B cell (primary cell): Measurements from ENCODE around the gene PODN. TPM values are rescaled to one million over a fixed set of nuclear protein-coding genes. Genes with fewer than 3 reads are reported as not detected.

Experiments
- ATAC-seq: fragments of 200-7000 bp; cut with Tn5 transposase; one replicate; pipeline ENCODE4 v1.10.0; 2021; ENCODE audit warnings: low read depth, mild to moderate bottlenecking, moderate number of reproducible peaks, moderate library complexity
- CTCF ChIA-PET: fragments of 350-600 bp; sonication (Branson Sonifier 250); formaldehyde crosslinking; loops from one replicate; lab custom pipeline; 2021; ENCODE audit warnings: antibody characterized with exemption, inconsistent platforms; lab: Charles Lee
- POLR2A ChIA-PET: fragments of 350-600 bp; sonication (Branson Sonifier 250); formaldehyde crosslinking; loops from one replicate; lab custom pipeline; 2021; ENCODE audit warnings: antibody characterized with exemption; lab: Charles Lee
- DNase-seq: peaks from one replicate; pipeline ENCODE4 v3.0.0; 2013
- H2AFZ ChIP-seq: 2 replicates; pipeline ENCODE4 v1.6.1; 2012; ENCODE audit warnings: mild to moderate bottlenecking, low read depth, low read length; ENCODE audit not compliant: insufficient read depth, poor library complexity, severe bottlenecking
- H3K27ac ChIP-seq, 2 donors: 1 replicate in 1 of 2; 2 replicates in 1 of 2; pipeline ENCODE4 v1.5.1; 2012 to 2013; ENCODE audit warnings: low read length in 2 of 2, mild to moderate bottlenecking in 2 of 2, moderate library complexity in 1 of 2
- H3K27me3 ChIP-seq, 4 experiments: fragments of 200-600 bp in 1 of 4; sonication (generic) in 1 of 4; replicated peaks in 1 of 4; 1 replicate in 2 of 4; 2 replicates in 2 of 4; pipeline versions ENCODE4 v1.6.1 to v1.7.0; 2013 to 2016; ENCODE audit warnings: low read length in 3 of 4, mild to moderate bottlenecking in 2 of 4, mixed read lengths in 1 of 4, moderate library complexity in 1 of 4; ENCODE audit not compliant: insufficient read depth in 4 of 4, control insufficient read depth in 3 of 4; ENCODE audit errors: control extremely low read depth in 1 of 4
- H3K36me3 ChIP-seq, 2 experiments: replicated peaks in 1 of 2; 1 replicate in 1 of 2; 2 replicates in 1 of 2; pipeline versions ENCODE4 v1.6.1 to v1.7.1; 2013; ENCODE audit warnings: low read length in 1 of 2; ENCODE audit not compliant: insufficient read depth in 2 of 2, control insufficient read depth in 1 of 2; ENCODE audit errors: control extremely low read depth in 1 of 2, extremely low read depth in 1 of 2
- H3K4me1 ChIP-seq, 2 donors: fragments of 200-600 bp in 1 of 2; sonication (generic) in 1 of 2; 1 replicate in 1 of 2; 2 replicates in 1 of 2; pipeline versions ENCODE4 v1.5.1 to v1.6.1; 2013 to 2017; ENCODE audit warnings: low read length in 2 of 2; ENCODE audit not compliant: control insufficient read depth in 2 of 2, insufficient read depth in 2 of 2
- H3K4me2 ChIP-seq: replicated peaks from 2 replicates; pipeline ENCODE3; 2012; ENCODE audit warnings: mild to moderate bottlenecking, low read depth, low read length; ENCODE audit not compliant: poor library complexity, severe bottlenecking
- H3K4me3 ChIP-seq, 5 experiments: fragments of 200-600 bp in 1 of 5; sonication (generic) in 1 of 5; 1 replicate in 3 of 5; 2 replicates in 2 of 5; pipeline versions ENCODE4 v1.5.1 to v1.7.0; 2011 to 2016; ENCODE audit warnings: low read length in 4 of 5, mild to moderate bottlenecking in 4 of 5, low read depth in 2 of 5, control low read depth in 1 of 5, moderate library complexity in 1 of 5; ENCODE audit not compliant: insufficient read depth in 1 of 5; ENCODE audit errors: control extremely low read depth in 1 of 5, extremely low read depth in 1 of 5
- H3K79me2 ChIP-seq: fragments of 200-600 bp; sonication (generic); one replicate; pipeline ENCODE4 v1.6.0; 2016; ENCODE audit warnings: low read length; ENCODE audit not compliant: control insufficient read depth, insufficient read depth
- H3K9ac ChIP-seq: fragments of 200-600 bp; sonication (generic); 2 replicates; pipeline ENCODE4 v1.6.1; 2017; ENCODE audit warnings: mild to moderate bottlenecking, low read length, moderate library complexity
- H3K9me3 ChIP-seq, 3 donors: one replicate each; pipeline versions ENCODE4 v1.6.1 to v1.7.1; 2013; ENCODE audit warnings: low read length in 2 of 3; ENCODE audit not compliant: control insufficient read depth in 2 of 3, insufficient read depth in 1 of 3; ENCODE audit errors: control extremely low read depth in 1 of 3
- H4K20me1 ChIP-seq: 2 replicates; pipeline ENCODE4 v1.6.0; 2012; ENCODE audit warnings: mild to moderate bottlenecking, low read length; ENCODE audit not compliant: insufficient read depth, control insufficient read depth, poor library complexity, severe bottlenecking
- H3K27ac Mint-ChIP-seq: one replicate; pipeline ENCODE4 v1.8.0; 2021; ENCODE audit warnings: mixed read lengths
- H3K27me3 Mint-ChIP-seq: one replicate; pipeline ENCODE4 v1.8.0; 2021; ENCODE audit warnings: mixed read lengths
- H3K4me1 Mint-ChIP-seq: one replicate; pipeline ENCODE4 v1.8.0; 2021; ENCODE audit warnings: mixed read lengths
- H3K4me3 Mint-ChIP-seq: one replicate; pipeline ENCODE4 v1.8.0; 2021; ENCODE audit warnings: mixed read lengths
- H3K9me3 Mint-ChIP-seq: one replicate; pipeline ENCODE4 v1.8.0; 2022; ENCODE audit warnings: mixed read lengths; ENCODE audit not compliant: insufficient read depth
- CTCF ChIP-seq: fragments of 200-600 bp; IDR thresholded peaks from one replicate; pipeline ENCODE4 v1.8.0; 2022; ENCODE audit warnings: antibody characterized with exemption, mild to moderate bottlenecking
- EZH2 ChIP-seq: IDR thresholded peaks from 2 replicates; pipeline ENCODE4 v1.6.1; 2012; ENCODE audit warnings: borderline replicate concordance, low read depth, mild to moderate bottlenecking, moderate library complexity, low read length; ENCODE audit not compliant: insufficient read depth, poor library complexity, severe bottlenecking
- WGBS: methylation state at CpG from one replicate; pipeline ENCODE4 v1.1.5; 2013; ENCODE audit warnings: missing lambda C conversion rate; ENCODE audit not compliant: insufficient coverage; 5-methylcytosine and 5-hydroxymethylcytosine counted together
- intact Hi-C: fragments of 100-400 bp; cut with micrococcal nuclease; formaldehyde crosslinking; loops from one replicate; pipeline ENCODE4 v1.10.0; 2022
- polyA plus RNA-seq: library from polyadenylated mRNA; depleted of rRNA; stranded (reverse); fragments of >200 nt; gene quantifications from 2 replicates; pipeline ENCODE4 v1.2.3, GENCODE V29; 2012
- total RNA-seq, 2 donors: library from RNA; stranded (reverse); fragments of 120-200 nt in 1 of 2; gene quantifications; 1 replicate in 1 of 2; 2 replicates in 1 of 2; pipeline versions ENCODE4 v1.2.3 to v1.2.4, GENCODE V29; 2013 to 2022

Gene PODN
- total and polyA plus RNA-seq, 2 donors (not counting 1 experiment from before 2014, with no cell fraction given), result not detected

- TF ChIP-seq CTCF (no peak), EZH2 (no peak)
- no peaks in the 10 kb centered on the region for H3K79me2 ChIP-seq
- ChIA-PET POLR2A (no interaction called here), CTCF (no interaction called here)
- 90% methylated on average over 7 of the region's 10 CpGs for WGBS
- H4K20me1 ChIP-seq, result no peaks in the 10 kb centered on the region
- intact Hi-C loops, result no loop called here
- H3K36me3 ChIP-seq, result no peaks in the 10 kb centered on the region
- peaks cover 11% of the 10 kb centered on the region for H3K27me3 Mint-ChIP-seq
- H3K9ac ChIP-seq, result no peak overlapping the region
- no peak overlapping the region for H3K27ac ChIP-seq
- no peak for ATAC-seq
- no peak overlapping the region for H3K4me3 ChIP-seq
- DNase-seq, result no peak
- H3K27ac Mint-ChIP-seq, result no peak overlapping the region
- H2AFZ ChIP-seq, result no peak overlapping the region
- H3K4me1 ChIP-seq, result no peaks in the 10 kb centered on the region
- no peaks in the 10 kb centered on the region for H3K27me3 ChIP-seq
- H3K4me1 Mint-ChIP-seq, result no peaks in the 10 kb centered on the region
- H3K9me3 ChIP-seq, result no peaks in the 10 kb centered on the region
- no peak overlapping the region for H3K4me3 Mint-ChIP-seq
- H3K9me3 Mint-ChIP-seq, result no peaks in the 10 kb centered on the region
- H3K4me2 ChIP-seq, result no peak overlapping the region
Measured at GRCh38 chr1:53125623-53126360, 63.8 kb downstream of the PODN start.

- intact Hi-C loops, result no loop called here
- no peaks in the 10 kb centered on the region for H3K9me3 ChIP-seq
- TF ChIP-seq CTCF (no peak), EZH2 (no peak)
- no peaks in the 10 kb centered on the region for H4K20me1 ChIP-seq
- ChIA-PET CTCF (no interaction called here), POLR2A (no interaction called here)
- Mint-ChIP-seq H3K27me3 (peaks cover 8% of the 10 kb centered on the region), H3K4me3 (no peak overlapping the region), H3K4me1 (no peaks in the 10 kb centered on the region), H3K9me3 (no peaks in the 10 kb centered on the region), H3K27ac (no peak overlapping the region)
- no peaks in the 10 kb centered on the region for H3K36me3 ChIP-seq
- no peaks in the 10 kb centered on the region for H3K4me1 ChIP-seq
- H3K9ac ChIP-seq, result no peak overlapping the region
- no peak overlapping the region for H3K4me3 ChIP-seq
- no peak overlapping the region for H3K27ac ChIP-seq
- WGBS, result no CpG with 5 or more reads among the region's 1 CpG
- ATAC-seq (no peak), DNase-seq (no peak)
- H3K79me2 ChIP-seq, result no peaks in the 10 kb centered on the region
- no peak overlapping the region for H3K4me2 ChIP-seq
- H3K27me3 ChIP-seq, result no peaks in the 10 kb centered on the region
- H2AFZ ChIP-seq, result no peak overlapping the region
Measured at GRCh38 chr1:53126495-53126894, 64.5 kb downstream of the PODN start.
